ENCODE results near the gene TIAM2.

DNA sequence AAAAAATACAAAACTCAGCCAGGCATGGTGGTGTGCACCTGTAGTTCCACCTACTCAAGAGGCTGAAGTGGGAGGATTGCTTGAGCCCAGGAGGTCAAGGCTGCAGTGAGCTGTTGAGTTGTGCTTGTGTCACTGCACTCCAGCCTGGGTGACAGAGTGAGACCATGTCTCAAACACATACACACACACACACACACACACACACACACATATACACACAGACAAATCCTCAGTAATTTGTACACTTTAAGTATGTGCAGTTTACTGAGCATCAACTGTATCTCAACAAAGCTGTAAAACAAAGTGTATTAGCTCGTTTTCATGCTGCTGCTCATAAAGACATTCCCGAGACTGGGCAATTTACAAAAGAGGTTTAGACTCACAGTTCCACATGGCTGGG lies 311.8 kb downstream of the TIAM2 start:
- no peak for TF ChIP-seq EZH2phosphoT487 (IDR thresholded peaks at IDR 0.05; ENCODE audit: low read depth, severe bottlenecking, unreplicated experiment)
- no peak for TF ChIP-seq EZH2 (IDR thresholded peaks at IDR 0.05; ENCODE audit: borderline replicate concordance)

All from hepatocyte (in vitro differentiated cells).